IPS-18c (cell line): ENCODE measurements around the gene ERGIC3.

Experiments
- H3K4me3 ChIP-seq: 2 replicates; pipeline ENCODE4 v1.7.0; 2013; ENCODE audit warnings: low read depth, mild to moderate bottlenecking, low read length, moderate library complexity; ENCODE audit not compliant: insufficient read depth
- H3K9me3 ChIP-seq: one replicate; pipeline ENCODE4 v1.6.1; 2013; ENCODE audit warnings: mild to moderate bottlenecking, low read length, moderate library complexity; ENCODE audit not compliant: control insufficient read depth, insufficient read depth

The ERGIC3 gene

DNA sequence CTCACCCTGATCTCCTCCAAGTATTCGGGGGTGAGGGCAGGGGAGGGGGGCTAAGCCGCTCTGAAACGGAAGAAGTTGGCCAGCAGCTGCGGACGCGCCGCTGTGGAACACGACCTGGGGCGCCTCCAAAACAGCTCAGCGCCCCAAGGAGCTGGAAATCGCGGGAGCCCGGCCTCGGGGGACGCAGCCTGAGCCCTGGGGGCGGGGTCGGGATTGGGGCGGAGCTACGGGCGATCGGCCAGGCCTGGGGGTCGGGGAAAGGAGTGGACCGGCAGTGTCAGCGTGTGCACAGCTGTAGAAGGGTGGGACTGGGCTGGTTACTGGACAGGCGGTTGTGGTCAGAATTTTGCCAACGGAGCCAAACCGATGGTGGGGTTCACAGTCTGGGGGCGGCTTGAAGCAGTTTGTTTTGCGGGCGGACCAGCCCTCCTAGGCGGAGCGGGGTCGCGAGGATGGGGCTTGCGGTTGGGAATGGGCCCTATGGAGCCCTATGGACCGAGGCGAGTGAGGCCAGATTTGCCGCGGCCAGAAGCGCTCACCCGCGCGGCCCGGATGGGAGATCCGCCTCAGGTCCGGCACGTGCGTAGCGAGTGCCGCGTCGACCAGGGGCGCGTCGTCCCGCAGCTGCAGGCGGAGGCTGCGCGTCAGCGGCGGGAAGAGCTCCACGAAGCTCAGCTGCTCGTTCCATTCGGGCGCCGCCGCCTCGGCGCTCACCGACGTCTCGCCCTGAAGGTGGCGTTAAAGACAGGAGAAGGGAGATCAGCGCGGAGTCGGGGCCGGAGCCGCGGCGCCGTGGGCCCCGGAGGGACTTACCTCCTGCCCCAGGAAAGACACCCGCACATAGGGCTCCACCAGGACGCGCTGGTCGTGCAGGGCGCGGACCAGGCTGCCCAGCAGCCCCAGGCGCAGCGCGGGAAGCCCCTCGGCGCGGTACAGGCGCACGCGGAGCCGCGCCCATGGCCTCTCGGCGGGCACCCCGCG is 59.4 kb downstream of the ERGIC3 start:
- Histone ChIP-seq H3K9me3 (no peaks in the 10 kb centered on the region), H3K4me3 (peak overlapping the region; percentile 77)

DNA sequence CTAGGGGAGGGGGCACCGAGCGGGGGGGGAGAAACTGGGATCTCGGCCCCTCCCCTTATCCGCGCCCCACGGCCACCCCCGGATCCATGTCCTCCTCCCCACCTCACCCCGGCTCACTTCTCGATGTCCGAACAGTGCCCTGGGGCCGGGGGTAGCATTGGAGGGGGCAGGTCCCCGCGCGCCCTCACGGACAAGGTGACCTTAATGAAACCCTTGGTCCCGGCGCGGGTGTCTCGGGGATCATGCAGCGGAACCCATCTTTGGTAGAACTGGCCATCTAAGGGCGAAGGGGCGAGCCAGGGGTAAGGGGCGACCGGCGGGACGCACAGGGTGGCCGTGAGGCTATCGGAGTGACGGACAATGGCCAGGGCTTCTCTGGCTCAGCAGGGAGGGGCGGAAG is 60.1 kb downstream of the ERGIC3 start:
- peak overlapping the region; percentile 77 for H3K4me3 ChIP-seq
- no peaks in the 10 kb centered on the region for H3K9me3 ChIP-seq

DNA sequence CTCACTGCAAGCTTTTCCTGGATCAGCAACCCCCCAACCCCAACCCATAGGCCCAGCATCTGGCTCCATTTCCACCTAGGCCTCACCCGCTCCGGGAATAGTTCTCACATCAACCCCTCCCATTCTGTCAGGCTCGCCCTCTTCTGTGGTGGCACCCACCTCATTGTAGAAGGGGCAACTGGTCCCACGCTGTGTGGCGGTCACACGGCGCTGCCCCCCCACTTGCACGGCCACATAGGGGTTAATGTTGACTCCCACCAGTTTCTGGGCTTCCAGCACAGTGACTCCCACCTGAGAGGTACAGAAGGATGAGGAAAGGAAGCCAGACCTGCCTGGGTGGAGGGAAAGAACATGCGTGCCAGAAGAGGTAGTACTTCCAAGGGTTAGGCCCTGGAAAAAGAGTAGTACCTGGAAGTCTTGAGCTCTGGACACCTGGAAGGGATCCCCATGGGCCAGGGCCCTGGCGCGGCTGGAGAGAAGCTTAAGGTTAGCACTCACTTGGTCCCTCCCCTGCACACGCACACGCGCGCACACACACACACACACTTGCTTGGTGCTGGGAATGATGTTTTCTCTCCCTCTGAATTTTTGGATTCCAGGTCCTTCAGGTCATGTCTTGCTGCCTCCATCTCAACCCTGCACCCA is 61.1 kb downstream of the ERGIC3 start:
- H3K9me3 ChIP-seq = no peaks in the 10 kb centered on the region
- H3K4me3 ChIP-seq = no peak overlapping the region

DNA sequence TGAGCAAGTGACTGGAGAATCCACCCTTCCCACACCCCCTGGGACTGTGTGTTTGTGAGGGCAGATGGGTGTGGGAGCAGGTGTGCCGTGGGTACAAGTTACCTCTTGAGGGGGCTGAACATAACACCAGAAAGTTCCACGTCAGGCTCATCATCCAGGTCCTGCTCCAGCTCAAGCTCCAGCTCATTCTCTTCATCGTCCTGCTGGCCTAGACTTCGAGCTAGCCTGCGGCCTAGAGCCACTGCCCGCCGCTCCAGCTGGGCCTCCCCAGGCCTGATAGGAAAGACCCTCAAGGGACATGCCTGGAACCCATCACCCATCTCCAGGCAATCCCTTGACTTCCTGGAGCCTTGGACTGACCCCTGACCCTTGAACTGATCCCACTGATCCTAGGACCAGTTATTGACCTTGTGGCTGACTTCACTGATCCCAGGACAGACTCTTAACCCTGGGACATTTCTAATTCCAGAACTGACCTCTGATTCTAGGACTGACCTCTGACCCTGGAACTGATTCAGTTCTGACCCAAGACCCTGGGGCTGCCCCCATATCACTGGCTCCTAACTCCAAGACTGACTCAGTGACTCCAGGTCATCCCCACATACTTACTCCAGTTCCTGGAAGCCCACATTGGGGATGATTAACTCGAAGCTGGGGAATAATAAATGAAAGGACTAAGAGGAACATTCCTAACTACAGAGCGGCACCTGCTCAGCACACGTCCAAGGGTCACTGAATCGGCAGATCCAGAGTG is 62.0 kb downstream of the ERGIC3 start:
- Histone ChIP-seq H3K9me3 (no peaks in the 10 kb centered on the region), H3K4me3 (no peak overlapping the region)

DNA sequence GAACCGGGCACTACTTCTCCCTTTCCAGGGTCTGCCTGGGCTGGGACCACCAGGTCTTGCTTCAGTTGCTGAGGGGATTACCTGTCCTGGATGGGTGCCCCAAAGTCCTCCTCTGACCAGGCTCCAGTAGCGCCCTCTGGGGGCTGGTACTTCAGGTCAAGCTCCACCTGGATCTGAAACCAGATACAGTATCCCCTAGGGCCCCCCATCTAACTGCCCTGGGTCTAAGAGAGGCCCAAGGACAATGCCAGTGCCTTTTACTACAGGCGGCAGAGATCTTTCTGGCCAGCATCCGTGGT is 62.5 kb downstream of the ERGIC3 start:
- Histone ChIP-seq H3K4me3 (no peak overlapping the region), H3K9me3 (no peaks in the 10 kb centered on the region)

DNA sequence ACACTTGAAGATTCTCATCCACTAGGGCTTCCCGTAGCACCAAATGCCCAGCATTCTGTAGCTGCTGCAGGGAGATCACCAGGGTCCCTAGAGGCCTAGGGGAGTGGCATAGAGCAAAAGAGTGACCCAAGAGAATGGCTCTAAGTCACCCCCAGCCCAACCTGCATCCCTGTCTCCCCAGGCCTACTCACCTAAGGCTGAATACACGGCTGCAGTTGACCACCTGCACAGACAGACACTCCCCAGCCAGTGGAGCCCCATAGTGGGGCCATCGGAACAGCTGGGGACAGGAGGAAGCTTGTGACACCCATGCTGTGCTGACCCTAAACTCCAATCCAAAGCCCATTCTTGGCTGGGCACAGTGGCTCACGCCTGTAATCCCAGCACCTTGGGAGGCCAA is 64.2 kb downstream of the ERGIC3 start:
- Histone ChIP-seq H3K4me3 (no peak overlapping the region), H3K9me3 (no peaks in the 10 kb centered on the region)
